Measurements from ENCODE around the gene OVCA2. TPM values are rescaled to one million over a fixed set of nuclear protein-coding genes. Genes with fewer than 3 reads are reported as not detected.

OVCA2 gene
- polyA plus RNA-seq, 1 donor (not counting 4 experiments of a cell fraction or from before 2014, with no cell fraction given), result 41.2 TPM

- dilution Hi-C loops (cut with MboI; ENCODE audit: extremely low pct_ligation_motif_present, low sequenced_read_pairs), result no loop called here
- TF ChIP-seq EZH2 (IDR thresholded peaks at IDR 0.05; ENCODE audit: low read length) (no peak), CTCF (optimal IDR thresholded peaks at IDR 0.05 in 1 of 3, IDR thresholded peaks at IDR 0.05 in 1 of 3, conservative IDR thresholded peaks at IDR 0.05 in 1 of 3; ENCODE audit: extremely low read depth in 1 of 3, insufficient read depth in 2 of 3, low read length in 3 of 3) (no peak)
- Histone ChIP-seq H3K9me1 (ENCODE audit: control insufficient read depth, extremely low read depth, insufficient read depth, low read length) (no peaks in the 10 kb centered on the region), H3K36me3 (ENCODE audit: control insufficient read depth in 2 of 2, extremely low read depth in 1 of 2, insufficient read depth in 2 of 2, low read length in 2 of 2) (peaks cover 0 to under 1% of the 10 kb centered on the region in 2 experiments), H3K4me2 (ENCODE audit: control insufficient read depth, extremely low read depth, insufficient read depth, low read depth, low read length) (peak overlapping the region; percentile 78), H3K27ac (ENCODE audit: control insufficient read depth, insufficient read depth, low read length) (no peak overlapping the region), H2AFZ (ENCODE audit: control insufficient read depth, low read length) (peak overlapping the region; percentile 30), H3K4me3 (ENCODE audit: control insufficient read depth in 2 of 3, extremely low read depth in 1 of 3, insufficient read depth in 2 of 3, low read depth in 1 of 3, low read length in 3 of 3) (peak overlapping the region; percentile 43 to 70 (median 57)), H3K9ac (ENCODE audit: control insufficient read depth, extremely low read depth, insufficient read depth, low read length) (peak overlapping the region; percentile 56), H3K9me3 (ENCODE audit: control insufficient read depth, low read depth, low read length) (no peaks in the 10 kb centered on the region), H3K79me2 (ENCODE audit: control insufficient read depth, insufficient read depth, low read length) (peaks cover 5% of the 10 kb centered on the region), H3K27me3 (ENCODE audit: control insufficient read depth, extremely low read depth, insufficient read depth, low read length) (peaks cover 15% of the 10 kb centered on the region), H3K4me1 (ENCODE audit: control insufficient read depth, extremely low read depth, insufficient read depth, low read length) (peaks cover 14% of the 10 kb centered on the region), H4K20me1 (ENCODE audit: control insufficient read depth, extremely low read depth, insufficient read depth, low read length) (peaks cover 9% of the 10 kb centered on the region)
- FAIRE-seq, result no peak
- DNase-seq (ENCODE audit: low read depth, low spot score), result no peak
These were observed 13.7 kb downstream of the OVCA2 start for GRCh38 chr17:2055292-2056205.

- Histone ChIP-seq H3K9me3 (ENCODE audit: control insufficient read depth, low read depth, low read length) (no peaks in the 10 kb centered on the region), H3K27ac (ENCODE audit: control insufficient read depth, insufficient read depth, low read length) (no peak overlapping the region), H3K4me1 (ENCODE audit: control insufficient read depth, extremely low read depth, insufficient read depth, low read length) (peaks cover 14% of the 10 kb centered on the region), H3K9me1 (ENCODE audit: control insufficient read depth, extremely low read depth, insufficient read depth, low read length) (no peaks in the 10 kb centered on the region), H4K20me1 (ENCODE audit: control insufficient read depth, extremely low read depth, insufficient read depth, low read length) (peaks cover 7% of the 10 kb centered on the region), H3K79me2 (ENCODE audit: control insufficient read depth, insufficient read depth, low read length) (peaks cover 5% of the 10 kb centered on the region), H3K27me3 (ENCODE audit: control insufficient read depth, extremely low read depth, insufficient read depth, low read length) (peaks cover 13% of the 10 kb centered on the region), H2AFZ (ENCODE audit: control insufficient read depth, low read length) (no peak overlapping the region), H3K9ac (ENCODE audit: control insufficient read depth, extremely low read depth, insufficient read depth, low read length) (no peak overlapping the region), H3K36me3 (ENCODE audit: control insufficient read depth in 2 of 2, extremely low read depth in 1 of 2, insufficient read depth in 2 of 2, low read length in 2 of 2) (peaks cover 4 to 6% of the 10 kb centered on the region in 2 experiments), H3K4me2 (ENCODE audit: control insufficient read depth, extremely low read depth, insufficient read depth, low read depth, low read length) (peak overlapping the region; percentile 56), H3K4me3 (ENCODE audit: control insufficient read depth in 2 of 3, extremely low read depth in 1 of 3, insufficient read depth in 2 of 3, low read depth in 1 of 3, low read length in 3 of 3) (peak overlapping the region in 1 of 3 experiments; percentile 7)
- TF ChIP-seq EZH2 (IDR thresholded peaks at IDR 0.05; ENCODE audit: low read length) (no peak), CTCF (optimal IDR thresholded peaks at IDR 0.05 in 1 of 3, IDR thresholded peaks at IDR 0.05 in 1 of 3, conservative IDR thresholded peaks at IDR 0.05 in 1 of 3; ENCODE audit: extremely low read depth in 1 of 3, insufficient read depth in 2 of 3, low read length in 3 of 3) (peak in 1 of 3 experiments; percentile 9)
- FAIRE-seq (no peak), DNase-seq (ENCODE audit: low read depth, low spot score) (no peak)
- dilution Hi-C loops (cut with MboI; ENCODE audit: extremely low pct_ligation_motif_present, low sequenced_read_pairs), result no loop called here
These were observed 14.7 kb downstream of the OVCA2 start for GRCh38 chr17:2056206-2057174.

Measured in keratinocyte (primary cell).